Adipocyte (in vitro differentiated cells): ENCODE data around the gene R3HDM2.

Source experiments
- DNase-seq: peaks from one replicate; pipeline ENCODE4 v3.0.0-alpha.2; 2015; ENCODE audit warnings: low read depth
- H3K27me3 ChIP-seq: replicated peaks from 2 replicates; pipeline ENCODE4 v1.7.0; 2013; ENCODE audit warnings: mild to moderate bottlenecking, low read length, moderate library complexity; ENCODE audit not compliant: control insufficient read depth, insufficient read depth
- H3K36me3 ChIP-seq: 2 replicates; pipeline ENCODE4 v1.7.0; 2013; ENCODE audit warnings: low read length, mild to moderate bottlenecking, moderate library complexity; ENCODE audit not compliant: control insufficient read depth, insufficient read depth, severe bottlenecking
- H3K4me1 ChIP-seq: 2 replicates; pipeline ENCODE4 v1.7.0; 2013; ENCODE audit warnings: mild to moderate bottlenecking, low read length, moderate library complexity; ENCODE audit not compliant: control insufficient read depth, insufficient read depth
- H3K4me3 ChIP-seq: 2 replicates; pipeline ENCODE4 v1.7.0; 2013; ENCODE audit warnings: mild to moderate bottlenecking, low read length, moderate library complexity
- H3K9ac ChIP-seq: 2 replicates; pipeline ENCODE4 v1.7.0; 2013; ENCODE audit warnings: mild to moderate bottlenecking, low read length, moderate library complexity
- H3K9me3 ChIP-seq: 2 replicates; pipeline ENCODE4 v1.7.0; 2013; ENCODE audit warnings: mild to moderate bottlenecking, low read length, moderate library complexity; ENCODE audit not compliant: control insufficient read depth

The R3HDM2 gene

GRCh38 chr12:57473886-57474285, 43.0 kb upstream of the R3HDM2 start:
- Histone ChIP-seq H3K36me3 (no peaks in the 10 kb centered on the region), H3K4me3 (no peak overlapping the region), H3K9me3 (no peaks in the 10 kb centered on the region), H3K27me3 (peaks cover 87% of the 10 kb centered on the region), H3K9ac (no peak overlapping the region), H3K4me1 (peaks cover 10% of the 10 kb centered on the region)
- no peak for DNase-seq

- H3K36me3 ChIP-seq = no peaks in the 10 kb centered on the region
- DNase-seq = no peak
- H3K9me3 ChIP-seq = no peaks in the 10 kb centered on the region
- no peak overlapping the region for H3K9ac ChIP-seq
- H3K27me3 ChIP-seq = peaks cover 83% of the 10 kb centered on the region
- H3K4me1 ChIP-seq = peaks cover 10% of the 10 kb centered on the region
- no peak overlapping the region for H3K4me3 ChIP-seq
Measured at GRCh38 chr12:57473392-57473791, 42.5 kb upstream of the R3HDM2 start.

- Histone ChIP-seq H3K27me3 (peaks cover 89% of the 10 kb centered on the region), H3K36me3 (no peaks in the 10 kb centered on the region), H3K9ac (no peak overlapping the region), H3K4me3 (no peak overlapping the region), H3K9me3 (no peaks in the 10 kb centered on the region), H3K4me1 (peaks cover 10% of the 10 kb centered on the region)
- DNase-seq = no peak
Measured at GRCh38 chr12:57472391-57472790, 41.5 kb upstream of the R3HDM2 start.

GRCh38 chr12:57471661-57472060, 40.8 kb upstream of the R3HDM2 start:
- Histone ChIP-seq H3K27me3 (peaks cover 87% of the 10 kb centered on the region), H3K4me1 (peaks cover 10% of the 10 kb centered on the region), H3K9ac (no peak overlapping the region), H3K9me3 (no peaks in the 10 kb centered on the region), H3K4me3 (no peak overlapping the region), H3K36me3 (no peaks in the 10 kb centered on the region)
- DNase-seq = no peak

- Histone ChIP-seq H3K4me1 (peaks cover 10% of the 10 kb centered on the region), H3K4me3 (no peak overlapping the region), H3K9ac (no peak overlapping the region), H3K36me3 (no peaks in the 10 kb centered on the region), H3K27me3 (peaks cover 84% of the 10 kb centered on the region), H3K9me3 (no peaks in the 10 kb centered on the region)
- DNase-seq = no peak
Measured at GRCh38 chr12:57470970-57471656, 40.3 kb upstream of the R3HDM2 start.

GRCh38 chr12:57470286-57470969, 39.6 kb upstream of the R3HDM2 start:
- no peak for DNase-seq

GRCh38 chr12:57469296-57470164, 38.7 kb upstream of the R3HDM2 start:
- DNase-seq = no peak
- H3K9ac ChIP-seq = no peak overlapping the region
- peaks cover 2% of the 10 kb centered on the region for H3K9me3 ChIP-seq
- no peaks in the 10 kb centered on the region for H3K36me3 ChIP-seq
- peaks cover 84% of the 10 kb centered on the region for H3K27me3 ChIP-seq
- no peak overlapping the region for H3K4me3 ChIP-seq
- no peaks in the 10 kb centered on the region for H3K4me1 ChIP-seq

More at GRCh38 chr12:57470286-57470969, 39.6 kb upstream of the R3HDM2 start:
- no peak overlapping the region for H3K4me3 ChIP-seq
- peaks cover 3% of the 10 kb centered on the region for H3K4me1 ChIP-seq
- H3K9me3 ChIP-seq = peaks cover 2% of the 10 kb centered on the region
- no peaks in the 10 kb centered on the region for H3K36me3 ChIP-seq
- peaks cover 84% of the 10 kb centered on the region for H3K27me3 ChIP-seq
- H3K9ac ChIP-seq = no peak overlapping the region

- Histone ChIP-seq H3K4me1 (no peaks in the 10 kb centered on the region), H3K9me3 (peaks cover 2% of the 10 kb centered on the region), H3K4me3 (no peak overlapping the region), H3K9ac (no peak overlapping the region), H3K27me3 (peaks cover 77% of the 10 kb centered on the region), H3K36me3 (no peaks in the 10 kb centered on the region)
- DNase-seq = no peak
Measured at GRCh38 chr12:57467915-57468314, 37.1 kb upstream of the R3HDM2 start.

GRCh38 chr12:57467212-57467874, 36.5 kb upstream of the R3HDM2 start:
- DNase-seq = no peak
- peaks cover 3% of the 10 kb centered on the region for H3K4me1 ChIP-seq
- H3K9me3 ChIP-seq = peaks cover 2% of the 10 kb centered on the region
- peaks cover 72% of the 10 kb centered on the region for H3K27me3 ChIP-seq
- no peak overlapping the region for H3K4me3 ChIP-seq
- H3K9ac ChIP-seq = no peak overlapping the region
- no peaks in the 10 kb centered on the region for H3K36me3 ChIP-seq

GRCh38 chr12:57465747-57466505, 35.1 kb upstream of the R3HDM2 start:
- peaks cover 10% of the 10 kb centered on the region for H3K4me1 ChIP-seq
- peaks cover 2% of the 10 kb centered on the region for H3K9me3 ChIP-seq
- no peak overlapping the region for H3K4me3 ChIP-seq
- H3K9ac ChIP-seq = no peak overlapping the region
- no peak for DNase-seq
- H3K27me3 ChIP-seq = peaks cover 64% of the 10 kb centered on the region
- H3K36me3 ChIP-seq = no peaks in the 10 kb centered on the region
